Measurements from ENCODE around the gene MTREX.

MTREX gene

DNA sequence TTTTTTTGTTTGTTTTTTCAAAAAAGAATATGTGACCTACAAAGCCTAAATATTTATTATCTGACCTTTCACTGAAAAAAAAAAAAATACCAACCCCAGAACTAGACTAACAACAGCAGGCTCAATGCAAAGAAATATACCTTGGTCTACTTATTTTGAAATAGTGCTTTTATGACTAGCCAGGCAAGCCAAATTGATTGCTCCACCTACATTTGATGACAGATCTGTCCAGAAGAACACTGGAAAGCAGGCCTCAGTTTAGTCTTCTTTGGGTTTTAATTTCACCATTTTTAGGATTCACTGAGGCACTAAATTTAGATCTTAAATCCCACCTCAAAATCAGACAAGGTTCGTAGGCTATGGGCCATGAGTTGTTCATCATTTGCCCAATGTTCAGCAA lies 129.7 kb downstream of the MTREX start:
- no peak for DNase-seq

DNA sequence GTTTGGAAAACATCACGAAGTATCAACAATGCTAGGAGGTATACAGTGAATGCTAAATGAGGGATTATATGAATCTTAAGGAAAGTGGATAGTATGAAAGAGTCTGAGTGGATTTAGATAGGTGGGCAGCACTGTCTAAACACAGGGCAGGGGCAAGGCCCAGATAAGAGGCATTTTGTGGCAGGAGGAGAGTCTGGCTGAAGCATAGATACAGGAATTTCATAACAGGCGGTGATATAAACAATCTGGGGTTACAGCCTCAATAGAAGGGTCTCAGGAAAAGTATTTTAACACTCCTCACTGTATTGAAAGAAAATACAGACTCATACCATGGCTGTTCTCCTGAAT lies 130.0 kb downstream of the MTREX start:
- no peak for DNase-seq

DNA sequence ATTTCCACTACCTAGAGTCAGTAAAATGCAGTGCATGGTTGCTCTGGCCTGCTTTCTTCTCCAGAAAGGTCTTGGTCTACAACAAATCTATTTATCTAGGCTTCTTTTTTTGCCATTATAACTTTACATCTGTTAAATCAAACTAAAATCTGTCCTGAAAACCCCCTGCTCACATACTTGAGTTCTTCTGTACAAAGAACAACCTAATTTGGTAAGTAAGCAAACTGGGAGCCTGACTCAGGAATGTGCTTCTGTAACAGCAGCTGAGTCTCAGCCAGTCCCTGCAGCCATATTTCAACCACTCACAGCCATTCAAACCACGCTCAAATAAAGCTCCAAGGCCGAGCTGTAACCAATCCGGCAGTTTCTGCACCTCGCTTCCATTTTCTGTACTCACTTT lies 131.2 kb downstream of the MTREX start:
- no peak for DNase-seq

- DNase-seq = peak; percentile 37
These were observed 132.4 kb downstream of the MTREX start for GRCh38 chr5:55440188-55440646.

DNA sequence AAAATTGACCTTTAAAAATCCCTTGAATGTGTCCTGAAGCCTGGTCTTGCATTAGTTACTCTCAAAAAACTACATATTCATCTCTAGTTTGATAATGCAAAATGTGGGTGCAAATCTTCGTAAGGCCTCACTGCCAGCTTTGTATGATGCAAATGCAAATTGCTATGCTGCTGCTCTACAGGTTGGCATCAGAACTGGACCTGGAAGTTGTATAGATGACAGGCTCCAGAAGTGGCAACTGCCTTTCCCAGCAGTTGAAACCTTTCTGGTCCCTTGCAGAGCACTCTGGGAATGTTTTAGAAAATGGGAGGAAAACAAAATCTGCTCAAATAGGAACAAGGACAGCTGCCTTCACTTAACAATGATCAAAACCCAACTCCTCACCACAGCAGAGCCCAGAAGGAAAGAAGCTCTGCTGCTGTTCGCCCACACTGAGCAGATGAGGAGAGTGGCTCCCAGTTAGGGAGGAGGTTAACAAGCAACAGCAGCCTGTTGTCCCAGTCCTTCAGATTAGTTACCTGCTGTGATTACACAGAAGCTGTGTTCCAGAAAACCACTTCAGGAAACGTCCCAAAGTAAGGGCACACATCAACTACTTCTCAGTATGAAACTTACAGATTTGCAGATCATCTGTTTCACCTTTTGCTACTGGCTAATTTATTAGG lies 133.4 kb downstream of the MTREX start:
- no peak for DNase-seq

- no peak for DNase-seq
These were observed 134.2 kb downstream of the MTREX start for GRCh38 chr5:55441954-55442353.

- no peak for DNase-seq
These were observed 138.0 kb downstream of the MTREX start for GRCh38 chr5:55445791-55446190.

DNA sequence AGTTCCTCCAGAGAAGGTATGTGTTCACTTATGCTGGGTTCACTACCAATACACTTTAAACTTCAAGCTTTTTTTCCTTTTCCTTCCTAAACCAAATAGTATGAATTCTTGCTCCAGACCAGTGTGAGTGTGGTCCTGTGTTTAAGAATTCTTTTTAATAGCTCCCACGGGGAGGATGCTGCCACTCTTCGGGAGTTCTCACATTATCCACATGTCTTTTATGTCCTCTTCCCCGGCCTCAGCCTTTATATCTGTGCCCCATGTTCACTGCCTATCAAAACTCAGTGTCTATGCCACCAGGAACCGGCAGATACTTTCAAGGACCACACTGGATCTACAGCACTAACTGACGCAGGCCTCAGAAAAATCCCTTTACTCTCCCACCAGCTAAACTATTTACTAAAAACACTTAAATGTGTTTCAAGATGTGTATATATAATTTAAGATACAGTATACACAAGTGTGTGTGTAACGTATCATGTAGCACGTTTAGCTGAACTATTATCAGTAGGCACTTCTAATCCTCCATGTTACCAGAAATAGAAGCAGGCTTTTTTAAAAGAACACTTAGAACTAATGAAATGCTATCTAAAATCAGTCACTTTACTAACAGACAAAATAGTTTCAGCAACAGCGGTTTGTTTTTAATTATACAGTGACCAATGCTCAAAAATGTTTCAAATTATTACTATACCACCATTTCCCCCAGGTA lies 139.0 kb downstream of the MTREX start:
- DNase-seq = no peak

GRCh38 chr5:55450050-55450765 lies 142.4 kb downstream of the MTREX start:
- no peak for DNase-seq

DNA sequence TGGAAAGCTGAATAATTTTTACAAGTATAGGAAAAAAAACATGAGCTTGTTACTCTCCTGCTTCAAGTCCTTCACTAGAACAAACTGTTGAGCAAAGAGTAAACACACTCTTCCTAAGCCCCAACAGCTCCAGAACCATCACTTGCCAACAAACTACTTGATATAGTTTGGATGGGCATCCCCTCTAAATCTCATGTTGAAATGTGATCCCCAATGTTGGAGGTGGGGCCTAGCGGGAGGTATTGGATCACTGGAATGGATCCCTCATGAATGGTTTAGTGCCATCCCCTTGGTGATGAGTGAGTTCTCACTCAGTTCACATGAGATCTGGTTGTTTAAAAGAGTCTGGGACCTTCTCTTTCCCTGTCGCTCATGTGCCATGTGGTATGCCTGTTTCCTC lies 144.2 kb downstream of the MTREX start:
- no peak for DNase-seq

DNA sequence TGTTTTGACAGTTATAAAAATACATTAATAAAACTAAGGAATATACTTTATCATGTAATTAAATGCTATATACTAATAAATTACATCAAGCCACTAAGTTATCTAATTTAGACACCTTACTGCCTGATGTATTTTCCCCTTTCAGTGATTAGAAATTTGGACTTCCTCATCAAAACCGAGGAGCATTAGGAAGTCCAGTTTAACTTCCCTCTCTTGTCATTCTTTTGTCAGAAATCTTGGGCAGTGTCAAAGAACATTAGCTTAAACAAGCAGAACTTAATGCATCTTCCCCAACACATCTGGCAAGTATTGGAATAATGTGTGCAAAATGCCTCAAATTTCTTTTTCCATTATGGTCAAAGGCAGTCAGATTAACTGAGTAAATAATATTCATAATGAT lies 145.4 kb downstream of the MTREX start:
- no peak for DNase-seq

DNA sequence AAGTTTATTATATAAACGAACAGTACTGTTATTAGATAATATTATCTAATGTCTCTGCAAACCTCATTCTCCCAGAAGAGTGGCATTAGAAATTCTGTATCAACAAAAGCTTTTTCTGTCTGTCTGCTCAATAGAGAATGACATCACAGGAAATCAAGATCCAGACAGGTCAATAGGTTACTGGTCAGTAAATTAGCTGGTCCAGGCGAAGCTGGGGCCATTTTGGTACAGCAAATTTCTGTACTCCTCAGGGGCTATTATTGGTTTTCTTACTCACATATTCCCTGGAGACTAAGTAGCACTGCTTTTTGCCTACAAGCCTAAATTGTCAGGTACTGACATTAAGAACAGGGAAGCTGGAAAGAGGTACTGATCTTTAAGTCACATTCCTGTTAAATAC lies 146.5 kb downstream of the MTREX start:
- no peak for DNase-seq

GRCh38 chr5:55456216-55456895 lies 148.6 kb downstream of the MTREX start:
- no peak for DNase-seq

DNA sequence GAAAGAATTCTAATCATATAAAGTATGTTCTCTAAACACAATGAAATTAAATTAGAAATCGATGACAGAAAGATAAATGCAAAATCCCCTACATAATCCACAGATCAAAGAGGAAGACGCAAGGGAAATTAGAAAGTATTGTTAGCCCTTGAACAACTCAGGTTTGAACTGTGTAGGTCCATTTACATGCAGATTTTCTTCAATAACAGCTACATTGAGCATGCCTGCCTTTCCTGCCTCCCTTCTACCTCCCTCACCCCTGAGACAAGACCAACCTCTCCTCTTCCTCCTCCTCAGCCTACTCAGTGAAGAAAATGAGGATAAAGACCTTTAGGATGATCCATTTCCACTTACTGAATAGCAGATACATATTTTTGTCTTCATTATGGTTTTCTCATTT lies 151.8 kb downstream of the MTREX start:
- DNase-seq = no peak

DNA sequence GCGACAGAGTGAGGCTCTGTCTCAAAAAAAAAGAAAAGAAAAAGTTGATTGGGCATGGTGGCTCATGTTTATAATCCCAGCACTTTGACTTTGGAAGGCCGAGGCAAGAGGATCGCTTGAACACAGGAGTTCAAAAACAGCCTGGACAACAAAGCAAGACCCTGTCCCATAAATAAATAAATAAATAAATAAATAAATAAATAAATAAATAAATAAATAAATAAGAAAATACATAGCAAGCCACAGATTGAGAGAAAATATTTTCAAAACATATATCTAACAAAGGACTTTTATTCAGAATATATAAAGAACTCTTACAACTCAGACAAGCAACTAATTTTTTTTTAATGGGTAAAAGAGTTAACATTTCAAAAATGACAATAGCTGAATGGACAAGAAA lies 155.8 kb downstream of the MTREX start:
- DNase-seq = no peak

DNA sequence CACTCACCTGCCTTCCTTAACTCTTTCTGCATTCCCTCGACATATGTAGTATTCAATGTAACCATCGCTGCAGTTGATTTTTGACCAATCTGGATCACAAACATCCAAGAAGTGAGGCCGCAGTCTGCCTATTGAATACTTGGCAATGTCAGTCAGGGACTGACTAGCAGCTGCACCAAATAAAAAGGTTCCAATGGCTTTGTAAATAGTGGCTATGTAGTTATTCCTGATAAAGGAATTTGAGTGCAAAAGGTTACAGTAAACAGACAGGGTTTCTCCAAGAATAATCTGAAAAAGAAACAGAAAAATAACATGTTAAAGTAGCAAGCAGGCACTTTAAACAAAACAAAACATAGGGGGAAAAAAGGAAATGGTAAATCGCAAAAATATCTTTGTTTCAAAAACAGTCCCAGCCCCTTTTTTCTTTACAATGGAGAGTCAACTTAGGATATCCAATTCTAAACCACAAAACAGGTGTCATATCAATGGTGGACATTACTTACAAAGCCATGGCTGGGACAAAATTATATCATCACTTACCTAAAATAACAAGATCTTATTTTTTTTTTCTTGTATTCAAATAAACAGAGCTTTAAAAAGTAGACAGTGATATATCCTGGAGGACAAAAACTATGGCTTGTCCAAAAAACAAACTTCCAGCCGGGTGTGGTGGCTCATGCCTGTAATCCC lies 160.2 kb downstream of the MTREX start:
- DNase-seq = no peak

- no peak for DNase-seq
These were observed 162.1 kb downstream of the MTREX start for GRCh38 chr5:55469839-55470238.

DNA sequence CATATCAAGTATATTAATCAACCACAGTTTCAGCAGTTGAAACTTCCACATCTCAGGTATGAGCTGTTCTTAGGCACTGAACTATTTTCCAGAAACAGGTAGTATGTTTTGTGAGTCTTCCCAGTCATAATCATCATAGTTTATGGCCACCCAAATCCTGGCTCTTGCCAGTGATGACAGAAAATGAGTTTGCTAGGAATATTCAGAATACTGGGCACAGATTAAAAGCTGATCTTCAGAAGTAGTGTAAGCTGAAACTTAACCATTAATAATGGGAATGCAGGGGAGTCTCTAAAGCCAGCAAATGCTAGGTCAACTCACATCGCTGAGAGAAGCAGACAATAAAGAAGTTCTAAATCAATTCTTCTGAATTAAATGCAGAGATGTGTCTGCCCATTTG lies 162.5 kb downstream of the MTREX start:
- DNase-seq = no peak

GRCh38 chr5:55471468-55471867 lies 163.7 kb downstream of the MTREX start:
- no peak for DNase-seq

- DNase-seq = no peak
These were observed 164.9 kb downstream of the MTREX start for GRCh38 chr5:55472642-55473041.

Measured in activated CD4-positive, alpha-beta T cell treated with anti-CD3 and anti-CD28 coated beads, Interleukin-2, Interleukin-6, amounts not matched to agents 100 ng/mL and 50 ng/mL, durations not matched to agents 16 hours and 8 hours (primary cell).